GM12891 (cell line): ENCODE data around the gene KRTAP1-5.

Experiments
- POLR2A ChIP-seq: IDR thresholded peaks from 2 replicates; pipeline ENCODE4 v1.6.1; 2011; ENCODE audit warnings: low read depth, low read length, control low read depth
- POLR2AphosphoS5 ChIP-seq: IDR thresholded peaks from 2 replicates; pipeline ENCODE4 v1.6.1; 2011; ENCODE audit warnings: low read depth, low read length, control low read depth
- TAF1 ChIP-seq: IDR thresholded peaks from 2 replicates; pipeline ENCODE4 v1.6.1; 2011; ENCODE audit warnings: low read depth, low read length, control low read depth

- TF ChIP-seq TAF1 = no peak
- no peak for TF ChIP-seq POLR2A
- TF ChIP-seq POLR2AphosphoS5 = no peak
Measured at GRCh38 chr17:40995116-40995515, 31.9 kb downstream of the KRTAP1-5 start.
